ENCODE results near the gene ECE1. TPM values are rescaled to one million over a fixed set of nuclear protein-coding genes. Genes with fewer than 3 reads are reported as not detected.

ECE1 gene
- total and polyA plus RNA-seq, 2 of the 8 experiments (the other 6 are each of a cell fraction or from before 2014, with no cell fraction given) = 21.4 to 36.8 TPM

DNA sequence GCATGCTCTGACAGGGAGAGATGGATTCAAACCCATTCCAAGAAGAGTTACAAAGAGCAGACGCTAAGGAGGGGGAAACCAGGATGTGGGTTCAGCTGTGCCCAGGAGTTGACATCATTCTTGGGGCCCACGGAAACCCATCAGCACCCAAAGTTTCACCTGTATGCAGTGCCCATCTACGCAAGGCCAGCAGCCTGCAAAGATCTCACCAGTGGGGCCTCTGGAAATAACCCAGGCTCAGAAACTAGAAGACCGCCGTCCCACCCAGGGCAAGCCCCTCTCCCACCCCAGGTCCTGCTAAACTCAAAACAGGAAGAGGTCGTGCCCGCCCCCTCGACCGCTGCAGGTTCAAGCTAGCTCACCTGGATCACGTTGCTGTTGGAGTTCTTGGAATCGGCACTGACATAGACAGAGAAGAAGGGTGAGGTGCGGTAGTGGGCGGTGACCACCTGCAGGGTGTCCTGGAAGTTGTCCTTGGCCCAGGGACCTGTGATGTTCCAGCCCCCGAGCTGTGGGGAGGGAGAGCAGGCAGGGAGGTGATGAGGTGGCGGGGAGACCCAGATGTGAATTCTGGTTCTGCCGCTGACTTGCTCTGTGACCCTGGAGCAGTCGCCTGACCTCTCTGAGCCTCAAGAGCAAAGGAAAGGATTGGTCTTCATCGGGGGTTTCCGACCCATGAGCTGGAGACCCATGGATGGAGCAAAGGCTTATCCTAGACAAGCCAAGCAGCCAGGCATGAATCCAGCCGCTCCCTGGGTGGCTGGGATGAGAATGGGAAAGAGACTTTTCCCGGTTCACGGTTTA, 31.7 kb downstream of the ECE1 start:
- Histone ChIP-seq H2BK120ac (replicated peaks; ENCODE audit: low read depth, low read length) (no peak overlapping the region), H3K4ac (replicated peaks; ENCODE audit: insufficient read length, low read depth, low read length) (no peak overlapping the region), H3K23ac (ENCODE audit: insufficient read length) (no peak overlapping the region), H4K20me1 (replicated peaks in 1 of 2; ENCODE audit: control insufficient read depth in 1 of 2, insufficient read depth in 2 of 2, low read length in 2 of 2) (peaks cover 0 to 2% of the 10 kb centered on the region in 2 experiments), H2BK20ac (ENCODE audit: low read length) (no peak overlapping the region), H3K4me3 (ENCODE audit: extremely low read depth in 1 of 4, insufficient read depth in 2 of 4, low read depth in 3 of 4, low read length in 4 of 4) (no peak overlapping the region), H3K79me1 (ENCODE audit: low read depth, low read length) (no peaks in the 10 kb centered on the region), H3K79me2 (ENCODE audit: control insufficient read depth in 1 of 2, insufficient read depth in 2 of 2, low read length in 2 of 2) (no peaks in the 10 kb centered on the region), H4K91ac (replicated peaks; ENCODE audit: insufficient read length, low read length) (no peak overlapping the region), H3K4me1 (replicated peaks in 1 of 4; ENCODE audit: control insufficient read depth in 3 of 4, insufficient read depth in 4 of 4, low read length in 3 of 4) (peaks cover 0 to 15% (median 7%) of the 10 kb centered on the region in 4 experiments; a peak in 5 of 7 replicates), H3K14ac (ENCODE audit: insufficient read length) (no peak overlapping the region), H3K9me3 (ENCODE audit: insufficient read depth in 2 of 2, low read depth in 1 of 2, low read length in 1 of 2) (no peaks in the 10 kb centered on the region), H2AK5ac (ENCODE audit: low read depth, low read length) (no peak overlapping the region), H2BK15ac (ENCODE audit: low read length) (no peak overlapping the region), H2BK12ac (ENCODE audit: low read depth, low read length) (no peak overlapping the region), H3K9ac (replicated peaks in 1 of 4; ENCODE audit: extremely low read depth in 1 of 4, low read depth in 3 of 4, low read length in 3 of 4) (no peak overlapping the region), H3K36me3 (ENCODE audit: control insufficient read depth in 2 of 4, insufficient read depth in 4 of 4, low read length in 3 of 4) (no peaks in the 10 kb centered on the region; a peak in 2 of 8 replicates), H3K4me2 (ENCODE audit: insufficient read depth in 1 of 2, low read depth in 2 of 2, low read length in 2 of 2) (no peak overlapping the region), H4K8ac (ENCODE audit: extremely low read depth, insufficient read depth, low read length) (no peak overlapping the region), H2BK5ac (ENCODE audit: low read depth, low read length) (no peak overlapping the region), H2AFZ (ENCODE audit: low read length) (no peak overlapping the region), H3K18ac (ENCODE audit: extremely low read depth, low read length) (no peak overlapping the region), H3K27ac (ENCODE audit: low read depth, low read length) (no peak overlapping the region), H4K5ac (ENCODE audit: insufficient read length, low read depth, low read length) (no peak overlapping the region), H3K56ac (replicated peaks; ENCODE audit: insufficient read length, low read depth, low read length) (no peak overlapping the region), H3K23me2 (ENCODE audit: low read depth, low read length) (no peaks in the 10 kb centered on the region), H3K27me3 (replicated peaks in 1 of 4; ENCODE audit: control insufficient read depth in 3 of 4, extremely low read depth in 1 of 4, insufficient read depth in 3 of 4, low read length in 3 of 4) (no peaks in the 10 kb centered on the region)
- WGBS, 2 experiments (ENCODE audit: extremely low coverage in 1 of 2, insufficient coverage in 1 of 2, insufficient read length in 1 of 2, insufficient replicate concordance in 2 of 2, low coverage in 1 of 2, low lambda C conversion rate in 2 of 2, missing lambda C conversion rate in 1 of 2) = 94% methylated on average over 20 of the region's 22 CpGs; no CpG with 5 or more reads in 1 of the 2 experiments
- DNase-seq (ENCODE audit: low read depth in 1 of 2, low spot score in 2 of 2) (no peak), FAIRE-seq (no peak)
- ChIA-PET CTCF (ENCODE audit: partially characterized antibody) (interaction anchor here (0.7 to 12.4 kb wide), 13 partner anchors 12 to 217 kb away, joined by 3 to 374 read pairs (median 38); no protein-coding TSS in a partner anchor), POLR2A (ENCODE audit: partially characterized antibody) (interaction anchor here (1.4 kb wide), 1 partner anchor 14 kb away, joined by 3 read pairs; no protein-coding TSS in a partner anchor)
- TF ChIP-seq NRF1 (IDR thresholded peaks at IDR 0.05; ENCODE audit: low read depth, low read length) = no peak
- no peak for TF ChIP-seq CEBPB (IDR thresholded peaks at IDR 0.05; ENCODE audit: low read depth, low read length)
- TF ChIP-seq, protein P1, sequence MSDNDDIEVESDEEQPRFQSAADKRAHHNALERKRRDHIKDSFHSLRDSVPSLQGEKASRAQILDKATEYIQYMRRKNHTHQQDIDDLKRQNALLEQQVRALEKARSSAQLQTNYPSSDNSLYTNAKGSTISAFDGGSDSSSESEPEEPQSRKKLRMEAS (IDR thresholded peaks at IDR 0.05) = no peak
- no peak for TF ChIP-seq KDM5A (IDR thresholded peaks at IDR 0.05; ENCODE audit: low read length)
- no peak for TF ChIP-seq KDM4A (IDR thresholded peaks at IDR 0.05; ENCODE audit: low read depth, low read length, severe bottlenecking)
- TF ChIP-seq, protein P2, sequence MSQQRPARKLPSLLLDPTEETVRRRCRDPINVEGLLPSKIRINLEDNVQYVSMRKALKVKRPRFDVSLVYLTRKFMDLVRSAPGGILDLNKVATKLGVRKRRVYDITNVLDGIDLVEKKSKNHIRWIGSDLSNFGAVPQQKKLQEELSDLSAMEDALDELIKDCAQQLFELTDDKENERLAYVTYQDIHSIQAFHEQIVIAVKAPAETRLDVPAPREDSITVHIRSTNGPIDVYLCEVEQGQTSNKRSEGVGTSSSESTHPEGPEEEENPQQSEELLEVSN (IDR thresholded peaks at IDR 0.05) = no peak
